Muscle layer of colon (tissue), 2 donors: ENCODE measurements around the gene CLIP4.

ENCODE experiments used
- H3K27ac ChIP-seq: one replicate; pipeline ENCODE4 v1.7.0; 2013; ENCODE audit warnings: low read depth, mild to moderate bottlenecking, low read length, moderate library complexity
- H3K27me3 ChIP-seq, 2 donors: one replicate each; pipeline ENCODE4 v1.7.0; 2013; ENCODE audit warnings: low read length in 2 of 2, mild to moderate bottlenecking in 2 of 2; ENCODE audit not compliant: insufficient read depth in 2 of 2, control insufficient read depth in 1 of 2
- H3K36me3 ChIP-seq: one replicate; pipeline ENCODE4 v1.7.0; 2013; ENCODE audit warnings: mild to moderate bottlenecking, low read length; ENCODE audit not compliant: insufficient read depth
- H3K4me1 ChIP-seq: one replicate; pipeline ENCODE4 v1.7.0; 2013; ENCODE audit warnings: mild to moderate bottlenecking, low read length; ENCODE audit not compliant: insufficient read depth
- H3K4me3 ChIP-seq, 2 donors: one replicate each; pipeline ENCODE4 v1.7.0; 2013; ENCODE audit warnings: low read length in 2 of 2, low read depth in 1 of 2, mild to moderate bottlenecking in 1 of 2, moderate library complexity in 1 of 2
- H3K9ac ChIP-seq: one replicate; pipeline ENCODE4 v1.7.0; 2013; ENCODE audit warnings: low read length
- H3K9me3 ChIP-seq: one replicate; pipeline ENCODE4 v1.7.0; 2013; ENCODE audit warnings: mild to moderate bottlenecking, low read length
- donor health status: abdominal sarcoma.
- donor health status: Adenocarcinoma of cecum.

CLIP4 gene

GRCh38 chr2:29174937-29175336, 59.7 kb downstream of the CLIP4 start:
- peaks cover 7% of the 10 kb centered on the region for H3K36me3 ChIP-seq
- H3K9me3 ChIP-seq: no peaks in the 10 kb centered on the region

GRCh38 chr2:29175338-29175737, 60.1 kb downstream of the CLIP4 start:
- H3K27ac ChIP-seq: no peak overlapping the region
- H3K27me3 ChIP-seq: no peaks in the 10 kb centered on the region
- peaks cover 7% of the 10 kb centered on the region for H3K36me3 ChIP-seq

More at GRCh38 chr2:29174937-29175336, 59.7 kb downstream of the CLIP4 start:
- H3K4me3 ChIP-seq: no peak overlapping the region
- H3K9ac ChIP-seq: no peak overlapping the region
- no peaks in the 10 kb centered on the region for H3K4me1 ChIP-seq
- no peaks in the 10 kb centered on the region for H3K27me3 ChIP-seq
- no peak overlapping the region for H3K27ac ChIP-seq

GRCh38 chr2:29182334-29182733, 67.1 kb downstream of the CLIP4 start:
- Histone ChIP-seq H3K4me3 (no peak overlapping the region), H3K36me3 (peaks cover 14% of the 10 kb centered on the region), H3K4me1 (no peaks in the 10 kb centered on the region), H3K27me3 (no peaks in the 10 kb centered on the region), H3K27ac (no peak overlapping the region), H3K9ac (no peak overlapping the region), H3K9me3 (no peaks in the 10 kb centered on the region)

More at GRCh38 chr2:29175338-29175737, 60.1 kb downstream of the CLIP4 start:
- no peak overlapping the region for H3K9ac ChIP-seq
- no peaks in the 10 kb centered on the region for H3K9me3 ChIP-seq
- no peak overlapping the region for H3K4me3 ChIP-seq
- H3K4me1 ChIP-seq: no peaks in the 10 kb centered on the region

DNA sequence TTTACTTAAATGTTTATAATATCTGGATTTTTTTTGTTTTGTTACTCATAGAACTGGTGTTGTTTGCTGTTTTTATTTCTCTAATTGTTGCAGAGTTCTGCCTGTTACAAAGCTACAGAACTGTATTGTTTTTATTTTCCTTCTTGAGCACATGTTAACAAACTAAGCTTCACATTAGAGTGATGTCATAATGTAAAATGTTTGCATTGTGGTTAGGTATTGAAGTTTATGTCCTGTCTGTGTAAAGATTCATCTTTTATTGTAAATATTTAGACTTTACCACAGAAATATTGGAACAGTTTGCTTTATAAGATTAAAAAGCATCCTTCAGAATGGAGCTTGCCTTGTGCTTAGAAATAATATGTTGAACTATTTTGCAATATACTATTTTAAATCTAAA, 67.7 kb downstream of the CLIP4 start:
- no peaks in the 10 kb centered on the region for H3K9me3 ChIP-seq
- H3K36me3 ChIP-seq: peaks cover 14% of the 10 kb centered on the region
- H3K4me3 ChIP-seq: no peak overlapping the region
- no peak overlapping the region for H3K9ac ChIP-seq
- H3K27me3 ChIP-seq: no peaks in the 10 kb centered on the region
- H3K27ac ChIP-seq: no peak overlapping the region
- H3K4me1 ChIP-seq: no peaks in the 10 kb centered on the region

DNA sequence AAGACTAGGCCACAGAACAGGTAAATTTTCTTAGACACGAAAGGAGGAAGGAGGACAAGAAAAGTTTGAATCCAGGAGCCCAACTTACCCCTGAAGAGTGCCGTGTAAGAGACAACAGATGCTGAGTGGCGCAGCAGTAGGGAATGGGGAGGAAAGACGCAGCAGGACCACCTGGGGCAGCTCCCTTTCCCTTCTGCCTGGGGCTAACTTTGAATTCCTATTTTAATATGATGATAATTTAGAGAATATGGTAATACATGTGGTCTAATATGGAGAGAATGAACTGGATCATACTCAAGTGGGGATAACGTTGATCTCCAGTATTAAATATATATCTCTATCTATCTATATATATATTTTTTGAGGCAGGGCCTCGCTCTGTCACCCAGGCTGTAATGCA, 69.3 kb downstream of the CLIP4 start:
- H3K27me3 ChIP-seq: no peaks in the 10 kb centered on the region

GRCh38 chr2:29186817-29187216, 71.6 kb downstream of the CLIP4 start:
- H3K27ac ChIP-seq: no peak overlapping the region
- peaks cover 8% of the 10 kb centered on the region for H3K36me3 ChIP-seq
- H3K9me3 ChIP-seq: no peaks in the 10 kb centered on the region
- no peak overlapping the region for H3K4me3 ChIP-seq
- no peak overlapping the region for H3K9ac ChIP-seq
- H3K4me1 ChIP-seq: no peaks in the 10 kb centered on the region
- no peaks in the 10 kb centered on the region for H3K27me3 ChIP-seq

More for the DNA sequence above, 69.3 kb downstream of the CLIP4 start:
- Histone ChIP-seq H3K9me3 (no peaks in the 10 kb centered on the region), H3K27ac (no peak overlapping the region), H3K9ac (no peak overlapping the region), H3K4me1 (no peaks in the 10 kb centered on the region), H3K4me3 (no peak overlapping the region), H3K36me3 (peaks cover 14% of the 10 kb centered on the region)

GRCh38 chr2:29187926-29188325, 72.7 kb downstream of the CLIP4 start:
- H3K9ac ChIP-seq: no peak overlapping the region
- no peak overlapping the region for H3K27ac ChIP-seq
- H3K36me3 ChIP-seq: no peaks in the 10 kb centered on the region
- H3K4me1 ChIP-seq: no peaks in the 10 kb centered on the region
- no peak overlapping the region for H3K4me3 ChIP-seq
- H3K27me3 ChIP-seq: no peaks in the 10 kb centered on the region
- no peaks in the 10 kb centered on the region for H3K9me3 ChIP-seq

DNA sequence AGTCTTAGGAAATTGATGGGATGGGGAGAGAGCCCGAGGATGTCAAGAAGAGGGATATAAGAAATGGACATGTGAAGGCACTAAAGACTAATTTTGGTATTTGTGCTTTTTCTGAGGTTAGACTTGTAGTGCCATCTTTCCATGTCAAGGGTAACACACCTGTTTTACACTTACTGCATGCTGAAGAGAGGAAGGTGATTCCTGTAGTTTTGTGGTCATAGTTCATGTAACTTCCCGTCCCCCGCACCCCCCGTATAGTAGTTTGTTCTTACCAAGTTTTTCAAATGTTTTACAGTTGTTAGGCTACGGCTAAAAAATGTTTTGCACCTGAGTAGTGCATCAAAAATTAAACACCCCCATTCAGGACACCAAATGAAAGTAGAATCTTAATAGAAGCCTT, 73.8 kb downstream of the CLIP4 start:
- H3K27ac ChIP-seq: no peak overlapping the region
- H3K36me3 ChIP-seq: no peaks in the 10 kb centered on the region
- H3K4me1 ChIP-seq: no peaks in the 10 kb centered on the region
- no peak overlapping the region for H3K4me3 ChIP-seq
- H3K27me3 ChIP-seq: no peaks in the 10 kb centered on the region
- H3K9me3 ChIP-seq: no peaks in the 10 kb centered on the region
- no peak overlapping the region for H3K9ac ChIP-seq

- H3K9ac ChIP-seq: no peak overlapping the region
- no peak overlapping the region for H3K4me3 ChIP-seq
- H3K27me3 ChIP-seq: no peaks in the 10 kb centered on the region
Observed at GRCh38 chr2:29191817-29192216, 76.6 kb downstream of the CLIP4 start.

GRCh38 chr2:29192526-29192925, 77.3 kb downstream of the CLIP4 start:
- no peak overlapping the region for H3K9ac ChIP-seq
- no peak overlapping the region for H3K4me3 ChIP-seq
- H3K27me3 ChIP-seq: no peaks in the 10 kb centered on the region

More at GRCh38 chr2:29191817-29192216, 76.6 kb downstream of the CLIP4 start:
- H3K27ac ChIP-seq: no peak overlapping the region
- no peaks in the 10 kb centered on the region for H3K36me3 ChIP-seq
- peaks cover 5% of the 10 kb centered on the region for H3K4me1 ChIP-seq
- no peaks in the 10 kb centered on the region for H3K9me3 ChIP-seq

DNA sequence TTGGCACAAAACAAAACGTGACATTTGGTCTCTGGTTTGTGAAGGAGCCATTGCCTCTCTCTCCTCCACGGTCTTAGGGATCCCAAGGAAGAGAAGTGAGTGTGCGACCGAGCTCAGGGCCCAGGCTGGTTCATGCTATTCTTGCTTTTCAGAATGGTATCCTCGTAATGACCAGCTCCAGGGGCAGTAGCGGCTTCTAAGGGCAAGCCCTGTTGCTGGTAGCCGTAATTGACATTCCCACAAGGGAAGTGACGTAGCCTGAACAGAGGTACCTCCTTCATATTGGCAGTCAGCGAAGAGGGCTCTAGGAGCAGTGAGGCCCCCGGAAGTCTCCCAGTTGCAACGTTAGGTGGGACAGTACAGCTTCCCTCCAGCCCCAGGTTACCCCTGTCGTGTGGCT, 77.9 kb downstream of the CLIP4 start:
- Histone ChIP-seq H3K4me3 (no peak overlapping the region), H3K36me3 (no peaks in the 10 kb centered on the region), H3K9ac (no peak overlapping the region), H3K27me3 (no peaks in the 10 kb centered on the region), H3K27ac (no peak overlapping the region), H3K4me1 (peaks cover 11% of the 10 kb centered on the region), H3K9me3 (no peaks in the 10 kb centered on the region)

More at GRCh38 chr2:29192526-29192925, 77.3 kb downstream of the CLIP4 start:
- Histone ChIP-seq H3K4me1 (peaks cover 11% of the 10 kb centered on the region), H3K9me3 (no peaks in the 10 kb centered on the region), H3K36me3 (no peaks in the 10 kb centered on the region), H3K27ac (no peak overlapping the region)

DNA sequence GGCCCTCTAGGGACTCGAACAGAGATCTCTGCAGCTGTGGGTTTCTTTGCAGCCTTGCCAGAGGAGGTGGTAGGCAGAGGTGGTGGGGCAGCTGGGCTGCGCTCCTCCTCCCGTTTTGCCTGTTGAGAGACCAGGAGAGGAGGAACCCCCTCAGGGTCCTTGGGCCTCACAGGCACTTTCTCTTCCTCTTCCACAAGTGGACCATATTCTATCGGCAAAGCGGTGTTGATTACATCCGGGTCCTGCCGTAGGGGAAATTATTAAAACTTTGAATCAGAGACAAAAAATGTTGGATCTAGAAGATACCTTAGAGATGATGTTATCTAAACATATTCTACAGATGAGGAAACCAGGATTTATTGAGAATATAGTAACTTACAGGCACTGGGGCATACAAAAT, 78.5 kb downstream of the CLIP4 start:
- no peak overlapping the region for H3K27ac ChIP-seq
- H3K36me3 ChIP-seq: no peaks in the 10 kb centered on the region
- no peaks in the 10 kb centered on the region for H3K9me3 ChIP-seq
- H3K27me3 ChIP-seq: no peaks in the 10 kb centered on the region
- peaks cover 11% of the 10 kb centered on the region for H3K4me1 ChIP-seq
- no peak overlapping the region for H3K4me3 ChIP-seq
- no peak overlapping the region for H3K9ac ChIP-seq
